Adrenal gland (tissue), 12 donors: Measurements from ENCODE around the gene SPOCK2. TPM values are rescaled to one million over a fixed set of nuclear protein-coding genes. Genes with fewer than 3 reads are reported as not detected.

ENCODE experiments used
- DNase-seq, 7 donors: peaks; one replicate each; pipeline ENCODE4 v3.0.0-alpha.2; 2019 to 2020
- H3K27ac ChIP-seq, 5 donors: fragments of 200-600 bp; sonication (generic) in 4 of 5; 1 replicate in 3 of 5; 2 replicates in 2 of 5; pipeline versions ENCODE4 v1.5.1 to v1.8.0; 2016 to 2020; ENCODE audit warnings: mild to moderate bottlenecking in 1 of 5
- H3K27me3 ChIP-seq: fragments of 200-600 bp; 2 replicates; pipeline ENCODE4 v1.8.0; 2021
- H3K36me3 ChIP-seq, 2 donors: fragments of 200-600 bp; replicated peaks in 1 of 2; 1 replicate in 1 of 2; 2 replicates in 1 of 2; pipeline versions ENCODE4 v1.5.1 to v1.8.0; 2018 to 2022
- H3K4me1 ChIP-seq, 2 donors: fragments of 200-600 bp; replicated peaks in 1 of 2; 1 replicate in 1 of 2; 2 replicates in 1 of 2; pipeline versions ENCODE4 v1.5.1 to v1.8.0; 2018 to 2021
- H3K4me3 ChIP-seq, 4 donors: fragments of 200-600 bp; sonication (generic) in 3 of 4; one replicate each; pipeline ENCODE4 v1.5.1; 2016 to 2018
- H3K9me3 ChIP-seq, 3 donors: fragments of 200-600 bp; sonication (generic) in 1 of 3; replicated peaks in 1 of 3; 1 replicate in 2 of 3; 2 replicates in 1 of 3; pipeline versions ENCODE4 v1.5.1 to v1.8.0; 2016 to 2021
- POLR2A ChIP-seq, 2 donors: fragments of 450-650 bp; IDR thresholded peaks; one replicate each; pipeline ENCODE4 v1.6.1; 2017; ENCODE audit warnings: antibody characterized with exemption in 2 of 2, mild to moderate bottlenecking in 2 of 2, moderate library complexity in 1 of 2
- WGBS, 4 donors: extraction: QIAGEN DNeasy Blood & Tissue Kit in 2 of 4; methylation state at CpG; one replicate each; pipeline versions ENCODE4 v1.1.5 to v1.1.7; 2013 to 2017; 5-methylcytosine and 5-hydroxymethylcytosine counted together
- intact Hi-C, 2 donors: fragments of 100-400 bp; cut with DNase I; formaldehyde crosslinking; loops; one replicate each; pipeline versions ENCODE4 v1.14.1 to v1.15.0; 2022 to 2023
- polyA plus RNA-seq, 3 donors: library from polyadenylated mRNA; stranded (reverse); fragments of 200-250 nt in 2 of 3; fragments of 350-450 nt in 1 of 3; fragmentation: Illumina TruSeq in 1 of 3; extraction: RNeasy Lipid Tissue Mini Kit (QIAGEN cat#74804) in 1 of 3; gene quantifications; one replicate each; pipeline ENCODE4 v1.2.3, GENCODE V29; 2013 to 2014
- total RNA-seq, 9 donors: library from RNA; depleted of rRNA in 4 of 9; stranded (reverse); fragments of >200 nt in 4 of 9; fragments of 120-200 nt in 1 of 9; fragmentation: NEBNext Ultra II Directional in 1 of 9; extraction: Animal tissue kit (Norgen Biotek cat#: 25700) in 1 of 9; gene quantifications; one replicate each; pipeline versions ENCODE4 v1.1.0 to v1.2.4, GENCODE V29; 2013 to 2023
- TF ChIP-seq, protein P1 (sequence below), 6 experiments: fragments of 450-650 bp in 4 of 6; fragments of 200-600 bp in 2 of 6; sonication (generic) in 1 of 6; IDR thresholded peaks; 1 replicate in 5 of 6; 2 replicates in 1 of 6; pipeline versions ENCODE4 v1.5.1 to v1.8.0; 2016 to 2021; ENCODE audit warnings: antibody characterized with exemption in 6 of 6, mild to moderate bottlenecking in 2 of 6, moderate library complexity in 1 of 6
- donor health status: healthy with polysubstance abuse.
- donor health status: Bipolar disorder and iron deficiency.
- donor health status: DM: yes; HTN: yes; CAD: no.
- donor health status: DM: no; HTN: no; CAD: no.
- donor health status: DM: no; HTN: no; CAD: no.
- donor health status: DM: yes; HTN: yes; CAD: no.

Gene SPOCK2
- total and polyA plus RNA-seq, 12 donors: 11.7 to 68.9 (median 37.4) TPM

DNA sequence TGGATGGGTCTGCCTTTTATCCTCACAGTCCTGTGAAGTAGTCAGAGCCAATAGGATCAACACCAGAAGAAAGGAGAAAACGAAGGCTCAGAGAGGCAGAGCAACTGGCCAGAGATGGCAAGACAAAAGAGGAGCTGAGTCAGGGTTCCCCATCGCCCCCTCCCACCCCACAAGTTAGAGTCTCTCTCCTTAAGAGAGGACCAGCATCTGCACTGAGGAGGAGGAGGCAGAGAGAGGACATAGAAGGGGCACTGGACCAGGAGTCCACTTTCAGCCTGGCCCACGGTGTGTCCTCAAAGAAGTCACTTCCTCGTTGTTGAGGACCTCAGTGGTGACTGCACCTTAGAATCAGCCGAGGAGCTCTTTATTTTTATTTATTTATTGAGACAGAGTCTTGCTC, 11.6 kb downstream of the SPOCK2 start:
- no peak for TF ChIP-seq POLR2A (IDR thresholded peaks at IDR 0.05)
- TF ChIP-seq, protein P1, sequence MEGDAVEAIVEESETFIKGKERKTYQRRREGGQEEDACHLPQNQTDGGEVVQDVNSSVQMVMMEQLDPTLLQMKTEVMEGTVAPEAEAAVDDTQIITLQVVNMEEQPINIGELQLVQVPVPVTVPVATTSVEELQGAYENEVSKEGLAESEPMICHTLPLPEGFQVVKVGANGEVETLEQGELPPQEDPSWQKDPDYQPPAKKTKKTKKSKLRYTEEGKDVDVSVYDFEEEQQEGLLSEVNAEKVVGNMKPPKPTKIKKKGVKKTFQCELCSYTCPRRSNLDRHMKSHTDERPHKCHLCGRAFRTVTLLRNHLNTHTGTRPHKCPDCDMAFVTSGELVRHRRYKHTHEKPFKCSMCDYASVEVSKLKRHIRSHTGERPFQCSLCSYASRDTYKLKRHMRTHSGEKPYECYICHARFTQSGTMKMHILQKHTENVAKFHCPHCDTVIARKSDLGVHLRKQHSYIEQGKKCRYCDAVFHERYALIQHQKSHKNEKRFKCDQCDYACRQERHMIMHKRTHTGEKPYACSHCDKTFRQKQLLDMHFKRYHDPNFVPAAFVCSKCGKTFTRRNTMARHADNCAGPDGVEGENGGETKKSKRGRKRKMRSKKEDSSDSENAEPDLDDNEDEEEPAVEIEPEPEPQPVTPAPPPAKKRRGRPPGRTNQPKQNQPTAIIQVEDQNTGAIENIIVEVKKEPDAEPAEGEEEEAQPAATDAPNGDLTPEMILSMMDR (IDR thresholded peaks at IDR 0.05): no peak
- Histone ChIP-seq H3K4me1 (peaks cover 0 to 12% of the 10 kb centered on the region in 2 donors), H3K9me3 (no peaks in the 10 kb centered on the region), H3K27ac (no peak overlapping the region), H3K4me3 (no peak overlapping the region), H3K36me3 (no peaks in the 10 kb centered on the region), H3K27me3 (no peaks in the 10 kb centered on the region)
- 64 to 74% (median 73%) methylated on average over 5 of the region's 5 CpGs for WGBS, 4 donors
- intact Hi-C loops: no loop called here
- DNase-seq: no peak

DNA sequence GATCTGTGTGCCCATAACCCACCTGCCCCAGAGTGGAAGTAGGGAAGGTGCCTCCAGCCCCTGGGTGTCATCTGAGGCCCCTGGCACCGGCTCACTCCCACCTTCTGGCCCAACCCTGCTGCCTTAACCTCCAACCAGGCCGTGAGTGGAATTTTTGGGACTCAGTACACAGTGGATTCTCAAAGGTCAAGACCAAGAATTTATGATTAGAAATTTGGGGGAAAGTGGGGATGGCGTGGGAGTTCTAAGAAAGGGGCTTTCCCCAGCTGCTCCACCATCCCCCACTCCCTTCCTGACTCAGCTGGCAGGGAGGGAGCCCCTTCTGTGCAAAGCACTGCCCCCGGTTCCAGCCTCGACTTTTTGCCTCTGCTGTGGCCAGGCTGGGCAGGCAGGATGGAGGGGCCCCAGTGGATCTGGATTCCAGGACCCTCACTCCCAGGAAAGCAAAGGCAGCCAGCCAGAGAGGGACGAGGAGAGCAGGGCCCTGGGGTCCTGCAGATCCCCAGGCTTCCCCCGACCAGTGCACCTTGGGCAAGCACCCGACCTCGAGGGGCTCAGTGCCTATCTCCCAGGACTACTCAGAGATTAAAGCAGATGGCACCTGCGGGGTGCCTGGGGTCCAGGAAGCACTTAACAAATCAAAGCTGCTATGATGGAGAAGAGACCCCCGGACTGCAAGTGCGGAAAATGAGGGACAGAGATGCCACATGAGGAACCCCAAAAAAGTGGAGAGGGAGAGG, 12.8 kb downstream of the SPOCK2 start:
- intact Hi-C loops: no loop called here
- Histone ChIP-seq H3K36me3 (no peaks in the 10 kb centered on the region), H3K4me1 (peaks cover 0 to 5% of the 10 kb centered on the region in 2 donors), H3K27me3 (no peaks in the 10 kb centered on the region), H3K9me3 (no peaks in the 10 kb centered on the region), H3K27ac (no peak overlapping the region), H3K4me3 (no peak overlapping the region)
- no peak for DNase-seq
- TF ChIP-seq, protein P1 (IDR thresholded peaks at IDR 0.05): no peak
- TF ChIP-seq POLR2A (IDR thresholded peaks at IDR 0.05): no peak
- WGBS, 4 donors: 74 to 76% (median 76%) methylated on average over 12 of the region's 12 CpGs

DNA sequence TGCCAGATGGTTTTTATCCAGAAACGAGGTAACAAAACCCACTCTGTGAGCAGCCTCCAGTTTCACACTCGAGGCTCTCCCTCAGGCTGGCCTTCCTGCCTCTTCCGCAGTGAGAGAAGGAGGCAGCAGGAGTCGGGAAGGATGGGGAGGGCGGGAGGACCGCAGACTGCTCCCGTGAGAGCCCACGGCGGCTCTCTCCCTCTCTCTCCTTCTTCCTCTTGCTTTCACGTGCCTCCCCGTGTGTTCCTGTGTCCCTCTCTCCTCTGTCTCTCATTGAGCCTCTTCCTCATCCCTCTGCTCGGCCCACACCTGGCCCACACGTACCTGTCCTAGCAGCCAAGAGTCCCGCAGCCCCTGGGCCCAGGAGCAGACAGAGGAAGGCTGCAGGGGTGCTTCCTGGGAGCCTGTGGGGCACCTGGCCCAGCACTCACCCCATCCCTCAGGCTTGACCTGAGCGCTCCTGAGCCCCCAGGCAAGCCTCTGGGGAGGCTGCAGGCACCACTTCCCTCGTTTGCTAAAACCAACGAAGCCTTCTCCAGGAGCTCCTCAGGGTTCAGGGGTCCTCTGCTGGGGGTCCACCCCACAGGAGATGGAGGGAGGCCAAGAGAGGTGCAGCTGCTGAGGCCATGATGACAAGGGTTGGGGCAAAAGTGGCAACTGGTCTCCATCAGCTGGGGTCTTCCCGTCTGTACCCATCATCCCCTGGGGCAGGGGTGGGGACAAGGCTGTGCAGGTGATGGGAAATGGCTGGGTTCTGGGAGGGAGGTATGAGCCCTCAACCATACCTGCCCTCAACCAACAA, 13.6 kb downstream of the SPOCK2 start:
- no peak for DNase-seq
- TF ChIP-seq, protein P1 (IDR thresholded peaks at IDR 0.05): no peak
- no peak for TF ChIP-seq POLR2A (IDR thresholded peaks at IDR 0.05)
- Histone ChIP-seq H3K4me1 (peaks cover 0 to 1% of the 10 kb centered on the region in 2 donors), H3K27me3 (no peaks in the 10 kb centered on the region), H3K36me3 (no peaks in the 10 kb centered on the region), H3K9me3 (no peaks in the 10 kb centered on the region), H3K27ac (no peak overlapping the region), H3K4me3 (no peak overlapping the region)
- intact Hi-C loops: no loop called here
- 68 to 86% (median 81%) methylated on average over 17 to 18 of the region's 18 CpGs for WGBS, 4 donors

DNA sequence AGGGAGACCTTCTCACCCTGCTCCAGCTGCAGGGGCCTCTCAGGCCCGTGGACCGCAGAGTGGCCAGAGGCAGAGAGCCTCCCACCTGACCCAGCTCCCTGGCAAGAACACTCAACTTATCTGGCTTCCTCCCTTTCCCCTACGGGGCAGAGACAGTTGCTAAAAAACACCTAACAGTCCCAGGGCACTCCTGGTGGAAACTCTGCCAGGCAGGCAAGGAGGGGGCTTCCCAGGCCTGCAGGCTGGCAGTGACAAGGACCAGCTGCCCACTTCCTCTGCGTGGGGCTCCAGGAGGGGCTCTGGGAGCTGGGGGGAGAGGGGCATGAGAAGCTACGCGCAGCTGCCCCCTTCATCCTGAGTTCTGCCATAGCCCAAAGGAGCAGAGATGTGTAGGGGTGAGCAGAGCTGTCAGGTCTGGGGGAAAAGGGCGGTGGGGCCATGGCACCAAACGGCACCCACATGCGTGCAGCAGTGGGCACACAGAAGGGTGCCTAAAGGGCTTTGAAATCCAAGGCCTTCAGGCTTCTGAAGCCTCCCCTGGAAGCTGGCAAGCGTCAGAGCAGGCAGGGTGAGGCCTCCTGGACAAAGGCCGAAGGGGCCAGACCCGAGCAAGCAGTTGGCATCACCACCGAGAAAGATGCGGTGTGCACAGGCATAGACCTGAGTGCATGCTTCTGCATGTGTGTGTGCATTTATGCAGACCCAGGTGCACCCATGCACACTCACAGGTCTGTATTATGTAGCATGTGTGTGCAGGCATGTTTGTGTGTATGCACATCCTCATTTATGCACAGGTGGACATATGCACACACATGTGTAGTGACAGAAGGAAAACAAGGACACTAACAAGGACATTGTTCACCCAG, 14.4 kb downstream of the SPOCK2 start:
- intact Hi-C loops: no loop called here
- Histone ChIP-seq H3K4me1 (peaks cover 5 to 6% of the 10 kb centered on the region in 2 donors), H3K27ac (no peak overlapping the region), H3K27me3 (no peaks in the 10 kb centered on the region), H3K36me3 (no peaks in the 10 kb centered on the region), H3K9me3 (no peaks in the 10 kb centered on the region), H3K4me3 (no peak overlapping the region)
- 72 to 79% (median 78%) methylated on average over 6 to 14 of the region's 14 CpGs for WGBS, 4 donors
- TF ChIP-seq POLR2A (IDR thresholded peaks at IDR 0.05): no peak
- TF ChIP-seq, protein P1 (IDR thresholded peaks at IDR 0.05): no peak
- no peak for DNase-seq
